ENCODE results near the gene ATF6.

- TF ChIP-seq CTCF (IDR thresholded peaks at IDR 0.05; ENCODE audit: low read depth, low read length) (no peak), POLR2A (IDR thresholded peaks at IDR 0.05; ENCODE audit: extremely low read depth, insufficient read length) (no peak), MAX (IDR thresholded peaks at IDR 0.05; ENCODE audit: low read depth, low read length) (no peak), MYC (IDR thresholded peaks at IDR 0.05; ENCODE audit: low read depth, low read length) (no peak)
Observed at GRCh38 chr1:161973924-161974845, 208.1 kb downstream of the ATF6 start.

Data from NB4 (cell line).